Astrocyte (in vitro differentiated cells and primary cell): Measurements from ENCODE around the gene POLR2H. TPM values are rescaled to one million over a fixed set of nuclear protein-coding genes. Genes with fewer than 3 reads are reported as not detected.

Experiments
- DNase-seq: peaks from one replicate; pipeline ENCODE4 v3.0.0-alpha.2; 2010; ENCODE audit warnings: low read depth
- FAIRE-seq: peaks from 2 replicates; lab custom pipeline; 2011; peaks lifted over from hg19 to GRCh38; lab: Jason Lieb, UNC
- H2AFZ ChIP-seq: 2 replicates; pipeline ENCODE4 v1.6.0; 2012; ENCODE audit warnings: low read depth, low read length, inconsistent platforms
- H3K27ac ChIP-seq: 2 replicates; pipeline ENCODE4 v1.5.1; 2011; ENCODE audit warnings: low read depth, low read length, inconsistent platforms
- H3K27me3 ChIP-seq: 2 replicates; pipeline ENCODE4 v1.6.0; 2011; ENCODE audit warnings: low read length, inconsistent platforms; ENCODE audit not compliant: insufficient read depth
- H3K36me3 ChIP-seq: 2 replicates; pipeline ENCODE4 v1.5.1; 2011; ENCODE audit warnings: low read length, inconsistent platforms; ENCODE audit not compliant: insufficient read depth
- H3K4me1 ChIP-seq: 2 replicates; pipeline ENCODE4 v1.5.1; 2011; ENCODE audit warnings: low read length, inconsistent platforms; ENCODE audit not compliant: insufficient read depth
- H3K4me2 ChIP-seq: 2 replicates; pipeline ENCODE4 v1.6.0; 2012; ENCODE audit warnings: low read length, inconsistent platforms
- H3K4me3 ChIP-seq: 2 replicates; pipeline ENCODE4 v1.5.1; 2011; ENCODE audit warnings: low read depth, mild to moderate bottlenecking, low read length, inconsistent platforms; ENCODE audit not compliant: insufficient read depth
- H3K79me2 ChIP-seq: 2 replicates; pipeline ENCODE4 v1.6.0; 2012; ENCODE audit warnings: mild to moderate bottlenecking, low read length, inconsistent platforms; ENCODE audit not compliant: insufficient read depth
- H3K9ac ChIP-seq: 2 replicates; pipeline ENCODE4 v1.6.0; 2012; ENCODE audit warnings: mild to moderate bottlenecking, low read length, inconsistent platforms
- H3K9me3 ChIP-seq: 2 replicates; pipeline ENCODE4 v1.5.1; 2012; ENCODE audit warnings: low read depth, mild to moderate bottlenecking, low read length, inconsistent platforms; ENCODE audit not compliant: insufficient read depth
- H4K20me1 ChIP-seq: 2 replicates; pipeline ENCODE4 v1.6.0; 2012; ENCODE audit warnings: low read length, inconsistent platforms; ENCODE audit not compliant: insufficient read depth
- H3K27ac Mint-ChIP-seq: one replicate; pipeline ENCODE4 v1.8.0; 2021; ENCODE audit warnings: mild to moderate bottlenecking, mixed read lengths; ENCODE audit not compliant: unreplicated experiment
- H3K27me3 Mint-ChIP-seq: one replicate; pipeline ENCODE4 v1.8.0; 2021; ENCODE audit warnings: low read depth, mixed read lengths; ENCODE audit not compliant: unreplicated experiment
- H3K36me3 Mint-ChIP-seq: one replicate; pipeline ENCODE4 v1.8.0; 2021; ENCODE audit warnings: low read depth, mixed read lengths; ENCODE audit not compliant: unreplicated experiment
- H3K4me1 Mint-ChIP-seq: one replicate; pipeline ENCODE4 v1.8.0; 2021; ENCODE audit warnings: low read depth, mixed read lengths; ENCODE audit not compliant: unreplicated experiment
- H3K4me3 Mint-ChIP-seq: one replicate; pipeline ENCODE4 v1.8.0; 2021; ENCODE audit warnings: mild to moderate bottlenecking, moderate library complexity, mixed read lengths; ENCODE audit not compliant: unreplicated experiment
- H3K9me3 Mint-ChIP-seq: one replicate; pipeline ENCODE4 v1.8.0; 2021; ENCODE audit warnings: mild to moderate bottlenecking, mixed read lengths; ENCODE audit not compliant: unreplicated experiment
- EZH2 ChIP-seq: IDR thresholded peaks from 2 replicates; pipeline ENCODE4 v1.6.1; 2012; ENCODE audit warnings: mild to moderate bottlenecking, low read length, inconsistent platforms; ENCODE audit not compliant: insufficient read depth
- total RNA-seq: library from RNA; stranded (reverse); gene quantifications from 2 replicates; pipeline ENCODE4 v1.2.1, GENCODE V29; 2021
- TF ChIP-seq, protein P1 (sequence below): IDR thresholded peaks from 2 replicates; pipeline ENCODE4 v1.5.1; 2011; ENCODE audit warnings: low read depth, mild to moderate bottlenecking, inconsistent platforms, low read length, moderate library complexity; ENCODE audit not compliant: insufficient read depth

The POLR2H gene
- total RNA-seq, 1 donor from 2014 or later, result 63.2 TPM

DNA sequence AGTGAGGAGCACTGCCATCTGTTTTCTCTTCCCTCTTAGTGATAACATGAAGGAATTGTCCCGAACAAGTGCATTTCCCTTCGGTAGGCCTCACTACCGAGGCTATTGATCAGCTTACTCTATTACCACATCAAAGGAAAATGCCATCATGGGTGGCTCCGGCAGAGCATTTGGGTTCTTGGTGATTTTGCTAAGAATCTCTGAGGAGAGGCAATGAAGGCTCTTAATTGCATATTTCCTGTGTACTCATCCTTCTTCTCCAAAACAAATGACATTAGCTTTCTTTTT lies 53.6 kb downstream of the POLR2H start:
- Histone ChIP-seq H3K27ac (no peak overlapping the region), H3K9me3 (no peaks in the 10 kb centered on the region), H3K27me3 (peaks cover 3% of the 10 kb centered on the region), H2AFZ (no peak overlapping the region), H3K4me2 (no peak overlapping the region), H3K36me3 (no peaks in the 10 kb centered on the region), H3K9ac (no peak overlapping the region), H3K4me3 (no peak overlapping the region), H3K4me1 (no peaks in the 10 kb centered on the region), H3K79me2 (no peaks in the 10 kb centered on the region), H4K20me1 (no peaks in the 10 kb centered on the region)
- Mint-ChIP-seq H3K4me3 (no peak overlapping the region), H3K9me3 (peaks cover 8% of the 10 kb centered on the region), H3K4me1 (no peaks in the 10 kb centered on the region), H3K36me3 (peaks cover 6% of the 10 kb centered on the region), H3K27me3 (peaks cover 25% of the 10 kb centered on the region), H3K27ac (no peak overlapping the region)
- FAIRE-seq, result no peak
- DNase-seq, result no peak
- TF ChIP-seq, protein P1, sequence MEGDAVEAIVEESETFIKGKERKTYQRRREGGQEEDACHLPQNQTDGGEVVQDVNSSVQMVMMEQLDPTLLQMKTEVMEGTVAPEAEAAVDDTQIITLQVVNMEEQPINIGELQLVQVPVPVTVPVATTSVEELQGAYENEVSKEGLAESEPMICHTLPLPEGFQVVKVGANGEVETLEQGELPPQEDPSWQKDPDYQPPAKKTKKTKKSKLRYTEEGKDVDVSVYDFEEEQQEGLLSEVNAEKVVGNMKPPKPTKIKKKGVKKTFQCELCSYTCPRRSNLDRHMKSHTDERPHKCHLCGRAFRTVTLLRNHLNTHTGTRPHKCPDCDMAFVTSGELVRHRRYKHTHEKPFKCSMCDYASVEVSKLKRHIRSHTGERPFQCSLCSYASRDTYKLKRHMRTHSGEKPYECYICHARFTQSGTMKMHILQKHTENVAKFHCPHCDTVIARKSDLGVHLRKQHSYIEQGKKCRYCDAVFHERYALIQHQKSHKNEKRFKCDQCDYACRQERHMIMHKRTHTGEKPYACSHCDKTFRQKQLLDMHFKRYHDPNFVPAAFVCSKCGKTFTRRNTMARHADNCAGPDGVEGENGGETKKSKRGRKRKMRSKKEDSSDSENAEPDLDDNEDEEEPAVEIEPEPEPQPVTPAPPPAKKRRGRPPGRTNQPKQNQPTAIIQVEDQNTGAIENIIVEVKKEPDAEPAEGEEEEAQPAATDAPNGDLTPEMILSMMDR, result no peak
- no peak for TF ChIP-seq EZH2

DNA sequence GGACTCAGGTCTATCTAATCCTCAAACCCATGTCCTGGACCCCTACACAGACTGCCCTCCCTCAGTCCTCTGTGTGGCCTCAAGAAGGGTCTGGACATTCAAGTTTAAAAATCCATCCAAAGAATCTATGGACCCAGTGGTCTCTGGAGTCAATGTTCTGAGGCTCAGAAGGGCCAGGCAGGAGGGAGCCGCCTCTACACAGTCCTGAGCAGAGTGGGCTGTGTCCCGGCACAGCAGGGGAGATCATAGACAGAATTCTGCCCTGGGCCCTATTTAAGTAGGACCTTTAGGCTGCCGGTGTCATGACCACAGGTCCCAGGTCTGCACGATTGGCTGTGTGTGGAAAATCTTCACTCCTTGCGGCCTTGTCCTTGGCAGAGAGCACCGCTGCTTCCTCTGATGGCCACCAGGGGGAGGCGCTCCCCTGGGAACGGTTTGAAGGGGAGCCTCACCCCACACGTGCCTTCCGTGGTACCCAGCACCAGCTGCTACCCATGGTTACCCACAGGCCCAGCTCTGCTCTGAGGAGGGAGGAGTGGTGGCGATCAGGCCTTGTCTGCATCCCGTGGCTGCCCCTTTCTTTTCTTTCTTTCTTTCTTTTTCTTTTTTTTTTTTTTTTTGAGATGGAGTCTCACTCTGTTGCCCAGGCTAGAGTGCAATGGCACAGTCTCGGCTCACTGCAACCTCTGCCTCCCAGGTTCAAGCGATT lies 56.3 kb downstream of the POLR2H start:
- peak; percentile 18 for DNase-seq
- Mint-ChIP-seq H3K4me3 (no peak overlapping the region), H3K27me3 (peaks cover 13% of the 10 kb centered on the region), H3K36me3 (no peaks in the 10 kb centered on the region), H3K4me1 (no peaks in the 10 kb centered on the region), H3K27ac (no peak overlapping the region), H3K9me3 (no peaks in the 10 kb centered on the region)
- Histone ChIP-seq H3K27me3 (peaks cover 3% of the 10 kb centered on the region), H3K9me3 (no peaks in the 10 kb centered on the region), H3K79me2 (no peaks in the 10 kb centered on the region), H3K9ac (no peak overlapping the region), H3K36me3 (no peaks in the 10 kb centered on the region), H3K4me3 (no peak overlapping the region), H2AFZ (peak overlapping the region; percentile 15), H3K4me2 (no peak overlapping the region), H4K20me1 (no peaks in the 10 kb centered on the region), H3K27ac (no peak overlapping the region), H3K4me1 (no peaks in the 10 kb centered on the region)
- no peak for FAIRE-seq
- TF ChIP-seq EZH2, result no peak
- TF ChIP-seq, protein P1, result peak; percentile 74

Other genes with a start within 250 kb of the POLR2H start
- 20.8 and 22.6 TPM in 2 replicates for gene EIF2B5, start 226.4 kb upstream of the POLR2H start, total RNA-seq
- gene DVL3, start 206.3 kb upstream of the POLR2H start, total RNA-seq, result 107 and 110 TPM in 2 replicates
- gene AP2M1, start 186.9 kb upstream of the POLR2H start, total RNA-seq, result 603 and 613 TPM in 2 replicates
- gene ABCF3, start 175.5 kb upstream of the POLR2H start, total RNA-seq, result 61.1 and 70.9 TPM in 2 replicates
- gene VWA5B2, start 132.1 kb upstream of the POLR2H start, total RNA-seq, result 0.23 TPM in 1 of 2 replicates, not detected in the other
- gene ALG3, start 112.7 kb upstream of the POLR2H start, total RNA-seq, result 47.1 and 51.1 TPM in 2 replicates
- gene EEF1AKMT4, start 112.0 kb upstream of the POLR2H start, total RNA-seq, result 7.2 TPM in 2 replicates
- 2.6 and 3.4 TPM in 2 replicates for gene CAMK2N2, start 100.2 kb upstream of the POLR2H start, total RNA-seq
- not detected in 2 replicates for gene ECE2, start 85.7 kb upstream of the POLR2H start, total RNA-seq
- gene PSMD2, start 62.5 kb upstream of the POLR2H start, total RNA-seq, result 496 and 588 TPM in 2 replicates
- gene EIF4G1, start 47.1 kb upstream of the POLR2H start, total RNA-seq, result 490 and 495 TPM in 2 replicates
- gene FAM131A, start 24.1 kb upstream of the POLR2H start, total RNA-seq, result 12.2 TPM in 2 replicates
- gene CLCN2, start 105 bp upstream of the POLR2H start, total RNA-seq, result 7.4 and 9.0 TPM in 2 replicates
- gene THPO, start 16.5 kb downstream of the POLR2H start, total RNA-seq, result 0.25 and 0.46 TPM in 2 replicates
- 3.4 and 5.6 TPM in 2 replicates for gene CHRD, start 18.3 kb downstream of the POLR2H start, total RNA-seq
- gene EPHB3, start 200.1 kb downstream of the POLR2H start, total RNA-seq, result 17.2 and 27.0 TPM in 2 replicates